ENCODE measurements around the gene NEMF. TPM values are rescaled to one million over a fixed set of nuclear protein-coding genes. Genes with fewer than 3 reads are reported as not detected.
"Not testable (repeated sequence)": the region's sequence is repeated elsewhere in the genome, so short reads cannot be mapped to it uniquely, and the experiment has no call there.

The NEMF gene
- total and polyA plus RNA-seq, 4 donors: 19.7 to 145 (median 41.0) TPM

DNA sequence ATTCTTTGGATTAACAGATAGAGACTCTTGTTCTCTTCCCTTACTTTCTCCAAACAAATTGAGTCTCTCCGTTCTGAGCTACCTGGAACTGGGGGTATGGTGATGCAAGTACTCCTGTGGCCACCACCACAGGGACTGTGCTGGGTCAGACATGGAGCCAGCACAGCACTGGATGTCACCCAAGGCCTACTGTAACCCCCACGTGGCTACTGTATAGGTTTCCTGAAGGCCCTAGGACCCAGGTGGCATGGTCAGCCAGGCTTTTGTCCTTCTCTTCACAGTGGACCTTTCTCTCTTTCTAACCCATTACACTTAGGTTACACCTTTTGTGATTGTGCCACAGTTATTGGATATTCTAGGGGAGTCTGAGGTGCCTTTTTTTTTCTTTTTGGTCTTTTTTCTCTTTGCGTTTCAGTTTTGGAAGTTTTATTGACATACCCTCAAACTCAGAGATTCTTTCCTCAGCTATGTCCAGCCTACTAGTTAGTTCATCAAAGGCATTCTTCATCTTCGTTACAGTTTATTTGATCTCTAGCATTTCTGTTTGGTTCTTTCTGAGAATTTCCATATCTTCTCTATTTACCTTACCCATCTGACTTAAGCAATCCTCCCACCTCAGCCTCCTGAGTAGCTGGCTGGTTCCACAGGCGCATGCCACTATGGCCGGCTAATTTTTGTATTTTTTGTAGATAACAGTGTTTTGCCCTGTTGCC, 90.6 kb downstream of the NEMF start:
- TF ChIP-seq, protein P1, sequence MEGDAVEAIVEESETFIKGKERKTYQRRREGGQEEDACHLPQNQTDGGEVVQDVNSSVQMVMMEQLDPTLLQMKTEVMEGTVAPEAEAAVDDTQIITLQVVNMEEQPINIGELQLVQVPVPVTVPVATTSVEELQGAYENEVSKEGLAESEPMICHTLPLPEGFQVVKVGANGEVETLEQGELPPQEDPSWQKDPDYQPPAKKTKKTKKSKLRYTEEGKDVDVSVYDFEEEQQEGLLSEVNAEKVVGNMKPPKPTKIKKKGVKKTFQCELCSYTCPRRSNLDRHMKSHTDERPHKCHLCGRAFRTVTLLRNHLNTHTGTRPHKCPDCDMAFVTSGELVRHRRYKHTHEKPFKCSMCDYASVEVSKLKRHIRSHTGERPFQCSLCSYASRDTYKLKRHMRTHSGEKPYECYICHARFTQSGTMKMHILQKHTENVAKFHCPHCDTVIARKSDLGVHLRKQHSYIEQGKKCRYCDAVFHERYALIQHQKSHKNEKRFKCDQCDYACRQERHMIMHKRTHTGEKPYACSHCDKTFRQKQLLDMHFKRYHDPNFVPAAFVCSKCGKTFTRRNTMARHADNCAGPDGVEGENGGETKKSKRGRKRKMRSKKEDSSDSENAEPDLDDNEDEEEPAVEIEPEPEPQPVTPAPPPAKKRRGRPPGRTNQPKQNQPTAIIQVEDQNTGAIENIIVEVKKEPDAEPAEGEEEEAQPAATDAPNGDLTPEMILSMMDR (IDR thresholded peaks at IDR 0.05; ENCODE audit: control extremely low read depth, extremely low read depth): no peak
- H3K27me3 ChIP-seq (ENCODE audit: control insufficient read depth in 3 of 3, insufficient read depth in 3 of 3, low read length in 2 of 3): no peaks in the 10 kb centered on the region
- no peak overlapping the region for H3K27ac ChIP-seq (ENCODE audit: low read depth in 1 of 2, low read length in 1 of 2)
- H3K9me3 ChIP-seq (ENCODE audit: control insufficient read depth in 4 of 4, insufficient read depth in 3 of 4, low read length in 3 of 4): no peaks in the 10 kb centered on the region
- no peak overlapping the region for H3K9ac ChIP-seq (ENCODE audit: insufficient read depth in 1 of 2, low read length in 2 of 2)
- peaks cover 1 to 5% (median 3%) of the 10 kb centered on the region in 5 donors for H3K4me1 ChIP-seq (ENCODE audit: control insufficient read depth in 5 of 5, insufficient read depth in 5 of 5, low read length in 5 of 5)
- H3K4me3 ChIP-seq: no peak overlapping the region
- ATAC-seq (ENCODE audit: insufficient read depth, low FRiP score) (no peak), DNase-seq (no peak)
- no peaks in the 10 kb centered on the region for H3K36me3 ChIP-seq (ENCODE audit: control insufficient read depth in 4 of 4, insufficient read depth in 4 of 4, low read length in 4 of 4)
- 82 to 93% methylated on average over 6 of the region's 6 CpGs for WGBS, 2 donors

DNA sequence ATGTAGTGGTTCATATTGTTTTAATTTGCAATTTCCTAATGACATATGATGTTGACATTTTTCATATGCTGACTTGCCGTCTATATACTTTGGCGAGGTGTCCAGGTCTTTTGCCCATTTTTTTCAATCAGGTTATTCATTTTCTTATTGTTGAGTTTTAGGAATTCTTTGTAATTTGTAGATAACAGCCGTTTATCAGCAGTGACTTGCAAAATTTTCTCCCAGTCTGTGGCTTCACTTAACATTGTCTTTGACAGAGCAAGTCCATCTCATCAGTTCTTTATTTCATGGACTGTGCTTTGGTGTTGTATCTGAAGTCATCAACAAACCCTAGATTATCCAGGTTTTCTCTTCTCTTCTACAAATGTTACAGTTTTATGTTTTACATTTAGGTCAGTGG, 97.2 kb downstream of the NEMF start:
- Histone ChIP-seq H3K36me3 (ENCODE audit: control insufficient read depth in 4 of 4, insufficient read depth in 4 of 4, low read length in 4 of 4) (no peaks in the 10 kb centered on the region), H3K27me3 (ENCODE audit: control insufficient read depth in 3 of 3, insufficient read depth in 3 of 3, low read length in 2 of 3) (no peaks in the 10 kb centered on the region), H3K9ac (ENCODE audit: insufficient read depth in 1 of 2, low read length in 2 of 2) (no peak overlapping the region), H3K27ac (ENCODE audit: low read depth in 1 of 2, low read length in 1 of 2) (no peak overlapping the region), H3K4me1 (ENCODE audit: control insufficient read depth in 5 of 5, insufficient read depth in 5 of 5, low read length in 5 of 5) (no peaks in the 10 kb centered on the region), H3K9me3 (ENCODE audit: control insufficient read depth in 4 of 4, insufficient read depth in 3 of 4, low read length in 3 of 4) (no peaks in the 10 kb centered on the region), H3K4me3 (no peak overlapping the region)
- 74 to 78% methylated on average over 3 of the region's 3 CpGs for WGBS, 2 donors
- no peak for ATAC-seq (ENCODE audit: insufficient read depth, low FRiP score)
- no peak for DNase-seq
- TF ChIP-seq, protein P1 (IDR thresholded peaks at IDR 0.05; ENCODE audit: control extremely low read depth, extremely low read depth): no peak

DNA sequence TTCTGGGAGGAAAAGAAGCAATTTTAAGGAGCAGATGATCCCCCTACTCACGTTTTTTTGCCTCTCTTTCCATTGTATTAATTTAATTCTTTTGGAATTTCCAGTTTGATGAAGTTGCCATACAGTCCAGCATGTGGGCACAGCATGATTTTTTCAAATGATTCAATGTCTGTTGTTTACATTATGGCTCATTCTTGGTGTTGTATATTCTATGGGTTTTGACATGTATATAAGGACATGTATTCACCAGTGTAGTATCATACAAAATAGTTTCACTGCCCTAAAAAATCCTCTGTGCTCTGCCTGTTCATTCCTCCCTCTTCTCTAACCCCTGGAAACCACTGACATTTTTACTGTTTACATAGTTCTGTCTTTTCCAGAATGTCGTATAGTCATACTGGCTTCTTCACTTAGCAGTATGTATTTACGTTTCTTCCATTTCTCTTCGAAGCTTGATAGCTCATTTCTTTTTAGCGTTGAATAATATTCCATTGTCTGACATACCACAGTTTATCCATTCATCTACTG, 98.0 kb downstream of the NEMF start:
- no peak for DNase-seq
- H3K9me3 ChIP-seq (ENCODE audit: control insufficient read depth in 4 of 4, insufficient read depth in 3 of 4, low read length in 3 of 4): no peaks in the 10 kb centered on the region
- 82 to 91% methylated on average over 5 of the region's 5 CpGs for WGBS, 2 donors

DNA sequence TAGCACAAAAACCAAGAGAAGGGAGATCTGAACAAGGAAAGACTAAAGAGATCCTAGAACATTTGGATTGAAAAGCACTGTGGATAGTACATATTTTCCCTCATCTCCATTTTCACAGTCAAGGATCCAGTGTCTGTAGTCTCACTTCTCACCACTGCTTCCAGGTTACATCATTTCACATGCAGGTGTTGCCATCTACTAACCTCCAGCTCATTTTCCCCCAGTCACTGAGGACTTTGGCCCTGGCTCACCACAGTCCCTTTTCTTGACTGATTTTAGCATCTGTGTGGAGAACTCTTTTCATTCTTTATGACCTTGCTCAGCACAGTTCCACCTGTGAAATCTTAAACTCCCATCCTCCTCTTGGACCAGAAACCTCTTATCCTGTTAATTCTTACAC, 106.1 kb downstream of the NEMF start:
- H3K36me3 ChIP-seq (ENCODE audit: control insufficient read depth in 4 of 4, insufficient read depth in 4 of 4, low read length in 4 of 4): peaks cover 0 to 12% (median 10%) of the 10 kb centered on the region in 4 donors
- DNase-seq; H3K9me3 ChIP-seq (ENCODE audit: control insufficient read depth in 4 of 4, insufficient read depth in 3 of 4, low read length in 3 of 4); H3K4me1 ChIP-seq (ENCODE audit: control insufficient read depth in 5 of 5, insufficient read depth in 5 of 5, low read length in 5 of 5); H3K4me3 ChIP-seq; H3K27me3 ChIP-seq (ENCODE audit: control insufficient read depth in 3 of 3, insufficient read depth in 3 of 3, low read length in 2 of 3); ATAC-seq (ENCODE audit: insufficient read depth, low FRiP score); H3K27ac ChIP-seq (ENCODE audit: low read depth in 1 of 2, low read length in 1 of 2); H3K9ac ChIP-seq (ENCODE audit: insufficient read depth in 1 of 2, low read length in 2 of 2): not testable (repeated sequence)

More for the DNA sequence above, 98.0 kb downstream of the NEMF start:
- Histone ChIP-seq H3K27me3 (ENCODE audit: control insufficient read depth in 3 of 3, insufficient read depth in 3 of 3, low read length in 2 of 3) (no peaks in the 10 kb centered on the region), H3K36me3 (ENCODE audit: control insufficient read depth in 4 of 4, insufficient read depth in 4 of 4, low read length in 4 of 4) (no peaks in the 10 kb centered on the region), H3K4me3 (no peak overlapping the region), H3K9ac (ENCODE audit: insufficient read depth in 1 of 2, low read length in 2 of 2) (no peak overlapping the region), H3K27ac (ENCODE audit: low read depth in 1 of 2, low read length in 1 of 2) (no peak overlapping the region), H3K4me1 (ENCODE audit: control insufficient read depth in 5 of 5, insufficient read depth in 5 of 5, low read length in 5 of 5) (no peaks in the 10 kb centered on the region)
- TF ChIP-seq, protein P1 (IDR thresholded peaks at IDR 0.05; ENCODE audit: control extremely low read depth, extremely low read depth): no peak
- ATAC-seq (ENCODE audit: insufficient read depth, low FRiP score): no peak
